Measurements from ENCODE around the gene CAB39L. TPM values are rescaled to one million over a fixed set of nuclear protein-coding genes. Genes with fewer than 3 reads are reported as not detected.
"Not testable (repeated sequence)": the region's sequence is repeated elsewhere in the genome, so short reads cannot be mapped to it uniquely, and the experiment has no call there.

The CAB39L gene
- total RNA-seq, 1 donor = 19.9 TPM

DNA sequence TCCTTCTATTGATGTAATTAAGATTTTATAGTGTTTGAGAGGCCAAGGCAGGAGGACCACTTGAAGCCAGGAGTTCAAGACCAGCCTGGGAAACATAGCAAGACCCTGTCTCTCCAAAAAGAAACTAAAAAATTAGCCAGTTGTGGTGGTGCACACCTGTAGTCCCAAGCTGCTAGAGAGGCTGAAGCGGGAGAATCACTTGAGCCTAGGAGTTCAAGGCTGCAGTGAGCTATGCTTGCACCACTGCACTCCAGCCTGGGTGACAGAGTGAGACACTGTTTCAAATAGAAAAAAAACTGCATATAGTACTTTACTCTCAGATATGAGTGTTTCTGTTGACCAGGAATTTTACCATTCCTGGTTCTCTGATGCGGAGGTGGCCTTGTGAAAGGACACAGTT is 147.2 kb downstream of the CAB39L start:
- H3K4me3 ChIP-seq (ENCODE audit: low read depth, low read length) = no peak overlapping the region
- TF ChIP-seq, protein P1, sequence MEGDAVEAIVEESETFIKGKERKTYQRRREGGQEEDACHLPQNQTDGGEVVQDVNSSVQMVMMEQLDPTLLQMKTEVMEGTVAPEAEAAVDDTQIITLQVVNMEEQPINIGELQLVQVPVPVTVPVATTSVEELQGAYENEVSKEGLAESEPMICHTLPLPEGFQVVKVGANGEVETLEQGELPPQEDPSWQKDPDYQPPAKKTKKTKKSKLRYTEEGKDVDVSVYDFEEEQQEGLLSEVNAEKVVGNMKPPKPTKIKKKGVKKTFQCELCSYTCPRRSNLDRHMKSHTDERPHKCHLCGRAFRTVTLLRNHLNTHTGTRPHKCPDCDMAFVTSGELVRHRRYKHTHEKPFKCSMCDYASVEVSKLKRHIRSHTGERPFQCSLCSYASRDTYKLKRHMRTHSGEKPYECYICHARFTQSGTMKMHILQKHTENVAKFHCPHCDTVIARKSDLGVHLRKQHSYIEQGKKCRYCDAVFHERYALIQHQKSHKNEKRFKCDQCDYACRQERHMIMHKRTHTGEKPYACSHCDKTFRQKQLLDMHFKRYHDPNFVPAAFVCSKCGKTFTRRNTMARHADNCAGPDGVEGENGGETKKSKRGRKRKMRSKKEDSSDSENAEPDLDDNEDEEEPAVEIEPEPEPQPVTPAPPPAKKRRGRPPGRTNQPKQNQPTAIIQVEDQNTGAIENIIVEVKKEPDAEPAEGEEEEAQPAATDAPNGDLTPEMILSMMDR (IDR thresholded peaks at IDR 0.05; ENCODE audit: insufficient read depth, low read length) = no peak
- no peak for DNase-seq (ENCODE audit: low read depth)

DNA sequence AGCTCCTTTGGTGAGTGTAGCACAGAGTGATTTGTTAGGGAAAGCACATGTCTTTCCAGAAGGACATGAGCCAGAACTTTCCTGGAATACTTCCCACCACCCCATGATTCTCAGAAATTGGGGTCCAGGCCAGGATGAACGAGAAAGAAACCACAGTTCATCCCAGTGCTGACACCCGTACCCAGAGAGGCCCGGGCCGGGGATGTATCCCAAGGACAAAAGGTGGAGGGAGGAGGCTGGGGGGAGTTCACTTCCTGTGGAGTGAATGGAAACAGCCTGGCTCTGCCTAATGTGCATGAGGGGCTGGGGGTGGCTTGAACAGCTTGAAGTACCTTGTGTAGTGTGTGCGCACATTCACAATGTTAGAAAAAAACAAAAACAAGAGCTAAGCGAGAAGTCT is 148.6 kb downstream of the CAB39L start:
- no peak overlapping the region for H3K4me3 ChIP-seq (ENCODE audit: low read depth, low read length)
- no peak for DNase-seq (ENCODE audit: low read depth)
- TF ChIP-seq, protein P1 (IDR thresholded peaks at IDR 0.05; ENCODE audit: insufficient read depth, low read length) = no peak

DNA sequence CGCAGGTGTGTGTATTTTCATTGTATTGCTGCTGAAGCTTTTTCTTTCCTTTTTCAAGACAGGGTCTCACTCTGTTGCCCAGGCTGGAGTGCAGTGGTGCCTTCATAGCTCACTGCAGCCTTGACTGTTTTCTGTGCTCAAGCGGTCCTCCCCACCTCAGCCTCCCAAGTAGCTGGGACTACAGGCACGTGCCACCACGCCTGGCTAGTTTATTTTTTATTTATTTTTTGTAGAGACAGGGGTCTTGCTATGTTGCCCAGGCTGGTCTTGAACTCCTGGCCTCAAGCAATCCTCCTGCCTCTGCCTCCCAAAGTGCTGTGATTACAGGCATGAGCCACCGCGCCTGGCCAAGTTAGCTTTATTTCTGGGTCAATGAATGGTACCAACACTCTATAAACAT is 149.1 kb downstream of the CAB39L start:
- DNase-seq (ENCODE audit: low read depth) = not testable (repeated sequence)

DNA sequence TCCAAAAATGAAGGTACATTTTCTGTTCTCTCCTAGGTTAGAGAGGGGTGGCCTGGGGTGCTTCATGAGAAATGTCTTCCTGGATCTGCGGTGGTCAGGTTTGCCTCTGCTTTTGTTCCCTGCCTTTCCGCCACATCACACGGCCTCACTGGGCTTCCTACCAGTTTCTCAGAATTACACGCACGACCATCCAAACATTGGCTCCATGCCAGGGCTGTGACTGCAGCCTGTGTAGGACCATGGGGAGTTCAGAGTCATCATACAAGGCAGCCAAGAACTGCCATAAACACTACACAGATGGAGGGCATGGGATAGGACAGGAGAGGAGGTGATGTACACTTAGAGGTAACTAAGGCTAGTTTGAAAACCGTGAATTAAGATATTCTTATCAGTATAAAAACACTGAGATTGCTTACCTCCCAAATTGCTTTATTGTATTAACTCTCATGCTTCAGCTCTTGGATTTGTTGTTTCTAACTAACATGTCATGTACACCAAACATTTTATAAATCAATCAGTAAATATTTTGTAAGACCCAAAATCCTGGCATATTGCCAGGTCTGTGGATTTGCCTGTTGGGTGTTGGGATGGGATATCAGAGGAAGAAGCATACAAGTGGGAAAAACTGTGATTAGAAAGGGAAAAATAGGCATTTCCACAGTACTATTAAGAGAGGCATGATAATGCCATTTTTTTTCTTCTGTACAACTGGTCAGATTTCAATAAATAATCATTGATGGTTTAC is 150.9 kb downstream of the CAB39L start:
- H3K4me3 ChIP-seq (ENCODE audit: low read depth, low read length) = no peak overlapping the region
- peak; percentile 84 for DNase-seq (ENCODE audit: low read depth)
- TF ChIP-seq, protein P1 (IDR thresholded peaks at IDR 0.05; ENCODE audit: insufficient read depth, low read length) = no peak

More for the DNA sequence above, 149.1 kb downstream of the CAB39L start:
- H3K4me3 ChIP-seq (ENCODE audit: low read depth, low read length) = not testable (repeated sequence)

DNA sequence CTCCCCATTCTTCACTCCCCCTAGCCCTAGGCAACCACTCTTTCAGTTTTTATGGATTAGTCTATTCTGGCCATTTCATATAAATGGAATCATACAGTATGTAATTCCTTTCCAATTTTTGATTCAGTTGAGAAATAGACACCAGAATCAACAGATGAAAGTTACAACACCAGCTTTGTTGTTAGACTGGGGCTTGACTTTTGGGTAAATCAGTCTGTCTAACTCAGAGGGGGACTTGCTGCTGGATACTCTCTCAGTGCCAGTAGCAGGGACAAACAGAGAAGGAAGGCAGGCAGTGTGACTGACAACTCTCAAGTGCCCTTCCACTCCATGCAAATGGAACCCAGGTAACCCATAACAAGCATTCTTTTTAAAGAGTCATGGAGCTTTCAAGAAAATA is 155.4 kb downstream of the CAB39L start:
- TF ChIP-seq, protein P1 (IDR thresholded peaks at IDR 0.05; ENCODE audit: insufficient read depth, low read length) = no peak
- no peak for DNase-seq (ENCODE audit: low read depth)
- no peak overlapping the region for H3K4me3 ChIP-seq (ENCODE audit: low read depth, low read length)

DNA sequence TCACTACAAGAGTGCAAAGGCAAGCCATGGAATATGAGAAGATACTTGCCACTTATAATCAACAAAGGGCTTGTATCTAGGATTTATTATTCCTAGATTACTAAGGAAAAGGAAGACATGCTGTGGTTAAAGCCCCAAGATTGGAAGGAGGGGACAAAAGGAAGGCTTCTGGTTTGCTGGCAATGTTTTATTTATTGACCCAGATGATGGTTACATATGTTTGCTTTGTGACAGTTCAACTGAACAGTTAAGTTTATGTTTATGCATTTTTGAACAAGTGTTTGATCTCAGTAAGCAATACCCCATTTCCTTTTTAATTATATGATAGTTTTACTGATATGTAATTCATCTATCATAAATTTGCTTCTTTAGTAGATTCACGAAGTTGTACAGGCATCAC is 155.9 kb downstream of the CAB39L start:
- no peak overlapping the region for H3K4me3 ChIP-seq (ENCODE audit: low read depth, low read length)
- TF ChIP-seq, protein P1 (IDR thresholded peaks at IDR 0.05; ENCODE audit: insufficient read depth, low read length) = no peak
- DNase-seq (ENCODE audit: low read depth) = no peak

DNA sequence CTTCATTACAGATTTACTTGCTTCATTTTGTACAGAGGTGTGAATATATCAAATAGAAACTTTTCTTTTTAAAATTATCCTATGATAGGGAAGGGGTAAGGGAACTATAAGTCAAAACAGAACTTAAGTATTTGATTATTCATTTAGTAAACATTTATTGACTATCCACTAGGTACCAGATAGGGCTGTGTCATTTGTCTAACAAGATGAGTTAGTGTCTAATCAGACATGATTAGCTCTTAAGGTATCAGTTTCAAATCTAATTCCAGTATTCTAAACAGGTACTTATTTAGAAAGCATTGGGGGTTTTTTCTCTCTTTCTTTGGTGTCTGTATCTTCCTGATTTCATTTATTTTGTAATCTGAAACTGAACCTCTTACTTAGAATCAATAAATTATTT is 164.0 kb downstream of the CAB39L start:
- no peak for DNase-seq (ENCODE audit: low read depth)
- TF ChIP-seq, protein P1 (IDR thresholded peaks at IDR 0.05; ENCODE audit: insufficient read depth, low read length) = no peak
- no peak overlapping the region for H3K4me3 ChIP-seq (ENCODE audit: low read depth, low read length)

Data from fibroblast of the aortic adventitia (primary cell).